Stimulated activated CD4-positive, alpha-beta T cell treated with anti-CD3 and anti-CD28 coated beads, Interleukin-15, amount 100 ng/mL, for 24 hours (primary cell): ENCODE measurements around the gene EHMT1.

Experiments
- DNase-seq: peaks from one replicate; pipeline ENCODE4 v3.0.0-alpha.2; 2020

The EHMT1 gene

DNA sequence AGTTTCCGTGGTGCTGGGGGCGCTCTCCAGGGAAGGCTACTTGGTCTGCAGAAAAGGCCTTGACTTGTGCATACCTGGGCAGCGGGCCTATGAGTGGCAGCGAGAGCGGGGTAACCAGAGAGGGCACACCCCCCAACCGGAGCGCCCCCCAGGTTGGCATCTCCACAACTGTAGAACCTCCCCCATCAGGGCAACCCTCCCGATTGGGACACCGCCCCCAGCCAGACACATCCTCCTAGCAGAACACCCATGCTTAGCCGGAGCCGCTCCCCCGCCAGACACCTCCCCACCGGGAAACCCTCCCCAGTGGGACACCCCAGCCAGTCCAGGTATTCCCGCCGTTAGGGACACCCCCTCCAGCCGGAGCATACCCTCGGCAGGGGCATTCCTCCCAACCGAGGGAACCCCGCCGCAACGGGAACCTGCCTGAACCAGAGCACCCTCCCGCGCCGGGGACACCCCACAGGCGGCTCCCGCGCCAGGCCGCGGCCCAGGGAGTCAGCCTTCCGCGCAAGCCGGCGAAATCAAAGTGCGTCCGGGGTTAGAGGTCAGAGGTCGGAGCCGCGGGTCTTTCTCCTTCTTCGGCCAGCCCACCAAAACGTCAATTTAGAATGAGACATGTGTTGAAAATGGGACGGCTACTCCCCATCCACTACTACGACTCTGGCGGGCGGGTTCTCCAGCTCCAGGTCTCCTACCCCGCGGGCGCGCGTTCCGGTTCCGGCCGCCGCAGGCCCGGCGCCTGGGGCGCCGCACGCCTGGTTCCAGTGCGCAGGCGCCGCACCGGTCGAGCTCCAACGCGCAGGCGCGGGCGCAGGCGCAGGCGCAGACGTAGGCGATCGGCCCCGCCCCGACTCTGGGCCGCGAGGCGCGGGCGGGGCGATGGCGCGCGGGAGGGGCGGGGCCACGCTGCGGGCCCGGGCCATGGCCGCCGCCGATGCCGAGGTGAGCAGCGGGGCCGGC is at the start of gene EHMT1:
EHMT1 (plus strand) TSS at position 901 of the 963 bp plus-strand sequence; CDS start at position 925, 24 bp downstream.
- peak; percentile 89 for DNase-seq

DNA sequence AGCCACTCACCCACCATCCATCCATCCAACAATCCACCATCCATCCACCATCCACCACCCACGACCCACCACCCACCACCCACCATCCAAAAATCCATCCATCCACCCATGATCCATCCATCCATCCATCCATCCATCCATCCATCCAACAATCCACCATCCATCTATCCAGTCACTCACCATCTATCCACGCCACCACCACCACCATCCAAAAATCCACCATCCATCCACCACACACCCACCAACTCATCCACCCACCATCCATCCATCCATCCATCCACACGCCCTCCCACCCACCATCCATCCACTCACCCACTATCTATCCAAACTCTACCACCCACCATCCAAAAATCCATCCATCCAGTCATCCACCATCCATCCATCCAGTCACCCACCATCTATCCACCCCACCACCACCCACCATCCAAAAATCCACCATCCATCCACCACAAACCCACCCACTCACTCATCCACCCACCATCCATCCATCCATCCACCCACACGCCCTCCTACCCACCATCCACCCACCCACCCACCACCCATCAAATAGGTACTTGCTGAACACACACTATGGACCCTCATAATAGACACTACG is 49.1 kb upstream of the EHMT1 start:
- no peak for DNase-seq

DNA sequence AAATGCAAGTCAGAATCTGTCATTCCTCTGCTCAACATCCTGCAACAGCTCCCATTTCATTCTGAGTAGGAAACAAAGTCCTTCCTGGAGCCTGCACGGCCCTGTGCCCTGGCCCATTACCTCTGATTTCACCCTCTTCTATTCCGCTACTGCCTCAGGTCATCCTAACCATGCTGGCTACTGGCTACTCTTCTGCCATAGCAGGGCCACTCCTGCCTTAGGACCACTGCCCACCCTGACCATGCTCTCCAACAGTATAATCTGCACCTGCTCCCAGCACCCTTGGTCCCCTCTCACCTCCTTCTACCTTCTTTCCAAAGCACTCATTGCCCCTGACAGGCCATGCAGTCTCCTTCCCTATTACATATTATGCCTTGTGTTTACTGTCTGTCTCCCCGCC is 48.2 kb upstream of the EHMT1 start:
- no peak for DNase-seq

DNA sequence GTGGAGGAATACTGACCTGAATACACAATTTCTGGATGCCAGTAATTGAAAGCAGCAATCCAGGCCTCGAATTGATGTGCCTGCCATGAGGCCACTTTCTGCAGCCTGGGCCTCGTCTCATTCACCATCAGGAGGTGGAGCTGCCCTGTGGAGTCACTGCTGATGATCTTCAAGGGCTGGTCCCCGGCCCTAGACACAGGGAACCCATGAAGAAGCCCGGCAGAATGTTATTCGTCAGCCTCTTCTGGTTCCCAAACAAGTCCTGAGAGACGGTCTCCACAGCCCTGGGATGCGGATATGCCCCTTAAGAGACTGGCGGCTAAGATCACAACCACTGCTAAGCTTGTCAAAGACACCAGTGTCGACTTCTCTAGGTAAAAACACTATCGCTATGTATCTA is 44.6 kb upstream of the EHMT1 start:
- DNase-seq, result no peak

DNA sequence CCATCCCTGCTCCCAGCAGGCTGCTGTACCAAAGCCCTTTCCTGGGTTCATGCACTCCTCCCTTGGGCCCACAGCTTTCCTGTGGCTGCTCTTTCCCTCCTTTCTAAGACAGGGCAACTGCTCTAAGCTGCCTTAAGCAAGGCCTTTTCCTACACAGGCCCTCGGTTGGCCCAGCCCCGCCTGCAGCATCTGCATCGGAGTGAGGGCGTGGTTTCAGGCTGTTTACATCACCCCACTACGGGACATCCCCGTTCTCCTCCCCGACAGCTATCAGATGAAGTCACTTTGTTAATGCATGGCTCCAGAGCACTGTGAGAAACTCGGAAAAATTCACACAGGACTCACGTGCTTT is 43.5 kb upstream of the EHMT1 start:
- DNase-seq, result no peak

DNA sequence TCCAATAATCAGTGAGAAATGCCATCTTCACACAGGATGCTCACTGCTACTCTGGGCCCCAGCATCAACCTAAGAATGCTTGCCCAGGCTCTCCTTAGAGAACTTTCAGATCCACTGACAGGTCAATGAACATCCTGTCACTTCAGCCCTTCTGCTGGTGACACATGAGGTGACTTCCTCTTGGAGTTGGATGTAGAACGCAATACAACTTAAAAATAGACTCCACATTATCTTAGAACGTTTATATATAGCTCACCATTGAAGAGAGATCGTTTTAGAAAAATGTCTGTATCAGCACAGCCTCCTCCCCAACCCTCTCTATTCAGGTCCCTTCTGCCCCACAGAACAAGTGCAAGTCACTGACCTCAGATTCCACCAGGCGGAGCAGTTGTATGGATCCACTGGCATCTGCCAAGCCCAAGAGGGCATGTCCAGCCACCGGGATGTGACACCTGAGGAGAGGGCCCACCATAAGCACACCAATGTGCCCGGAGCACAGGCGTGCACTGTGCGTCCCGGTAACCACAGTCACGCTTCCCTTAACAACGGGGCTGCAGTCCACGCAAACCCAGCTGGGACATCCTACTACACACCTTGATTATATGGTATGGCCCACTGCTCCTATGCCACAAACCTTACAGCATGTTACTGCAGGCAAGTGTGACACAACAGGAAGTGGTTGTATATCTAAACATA is 42.9 kb upstream of the EHMT1 start:
- no peak for DNase-seq

DNA sequence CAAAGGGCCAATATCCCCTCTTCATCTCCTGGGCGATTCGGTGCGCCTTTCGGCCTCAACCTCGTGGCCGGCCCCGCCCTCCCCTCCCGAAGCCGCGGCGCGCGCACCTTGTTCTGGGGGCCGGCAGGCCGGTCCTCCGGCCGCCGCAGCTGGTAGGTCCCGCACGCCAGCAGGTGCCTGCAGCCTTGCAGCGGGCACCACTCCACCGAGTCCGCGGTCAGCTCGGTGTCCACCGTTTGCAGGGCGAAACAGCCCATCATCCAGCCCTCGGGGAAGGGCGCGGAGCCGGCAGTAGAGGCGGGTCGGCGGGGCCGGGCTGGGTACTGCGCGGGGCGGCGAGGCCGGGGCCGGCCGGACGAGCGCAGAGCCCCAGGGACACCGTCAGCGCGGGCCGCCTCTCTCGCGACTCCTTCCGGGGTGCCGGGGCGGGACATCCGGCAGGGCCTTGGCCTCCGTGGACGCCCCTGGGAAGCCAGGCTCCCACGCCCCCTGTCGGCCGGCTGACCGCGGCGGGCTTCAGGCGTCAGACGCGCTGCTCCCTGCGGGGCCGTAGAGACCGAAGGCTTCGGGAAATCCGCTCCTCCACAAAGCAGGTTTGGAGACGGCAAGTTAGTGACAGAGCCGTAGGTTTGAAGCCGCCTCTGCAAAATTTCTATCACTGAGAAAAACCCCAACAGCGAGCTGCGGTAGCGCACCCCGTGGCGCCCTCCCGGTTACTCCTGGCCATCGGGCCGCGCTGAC is 40.1 kb upstream of the EHMT1 start, which contains the start of gene DPH7:
DPH7 (minus strand) TSS at position 408 of the 741 bp plus-strand sequence; CDS start at position 260, 148 bp downstream.
- DNase-seq, result peak; percentile 98

DNA sequence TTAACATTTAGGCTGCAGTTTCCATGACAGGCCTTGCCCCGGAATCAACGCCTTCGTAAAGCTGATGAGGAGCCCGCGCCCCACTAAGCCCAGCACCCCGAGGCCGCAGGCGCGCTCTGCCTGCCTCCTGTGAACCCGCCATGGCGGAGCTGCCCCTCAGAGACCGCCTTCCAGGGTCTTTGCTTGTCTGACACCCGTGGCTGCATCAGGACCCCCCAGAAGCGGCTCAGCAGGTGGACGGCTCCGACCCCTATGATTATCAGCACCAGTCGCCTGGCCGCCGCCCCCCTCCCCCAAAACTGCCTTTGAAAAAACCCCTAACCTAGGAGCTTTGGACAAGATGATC is 39.6 kb upstream of the EHMT1 start:
- no peak for DNase-seq

DNA sequence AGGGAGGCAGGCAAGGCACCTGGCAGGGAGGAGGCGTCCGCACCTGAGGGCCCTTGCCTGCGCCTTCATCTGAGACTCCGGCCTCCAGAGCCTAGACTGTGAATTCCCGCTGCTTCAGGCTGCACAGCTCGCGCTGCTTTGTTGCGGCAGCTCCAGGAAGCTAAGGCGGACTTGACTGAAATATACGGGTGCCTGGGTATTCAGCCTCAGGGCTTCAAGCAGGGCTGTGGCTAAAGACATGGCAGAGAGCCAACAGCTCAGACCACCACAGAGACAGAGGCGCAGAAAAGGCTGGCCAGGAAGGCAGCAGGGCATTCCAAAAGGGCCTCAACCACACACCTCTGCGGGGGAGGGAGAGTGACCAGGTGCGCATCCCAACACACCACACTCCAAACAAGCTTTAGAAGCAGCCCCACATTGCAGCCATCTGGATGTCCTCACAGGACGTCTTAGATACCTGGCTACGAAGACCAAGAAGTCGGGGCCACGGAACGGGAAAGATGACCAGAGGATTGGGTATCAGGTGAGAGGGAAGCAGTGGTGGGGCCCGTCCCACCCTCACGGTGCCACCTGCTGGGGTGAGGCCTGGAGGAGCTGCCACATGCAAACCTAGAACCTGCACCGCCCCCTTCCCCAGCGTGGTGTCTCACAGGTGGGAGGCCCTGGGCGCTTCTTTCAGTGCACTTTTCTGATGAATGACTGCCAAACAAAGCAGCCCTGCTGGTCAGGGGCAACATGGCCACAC is 38.4 kb upstream of the EHMT1 start:
- DNase-seq, result no peak

DNA sequence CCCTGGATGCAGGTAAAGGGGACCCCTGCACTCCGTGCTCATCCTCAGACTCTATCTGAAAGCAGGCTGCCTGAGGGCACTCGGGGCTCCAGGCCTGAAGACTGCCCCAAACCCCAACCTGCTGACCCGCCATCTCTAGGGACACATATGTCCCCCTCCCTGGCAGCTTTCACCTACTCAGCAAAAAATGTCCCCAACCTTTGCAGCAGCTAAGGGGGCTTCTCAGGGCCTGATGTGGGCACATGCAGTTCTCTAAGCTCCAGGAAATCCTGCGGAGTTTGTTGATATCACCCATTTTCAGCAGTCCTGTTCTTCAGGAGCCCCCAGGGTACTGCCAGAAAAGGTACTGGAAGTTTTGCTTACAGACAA is 37.9 kb upstream of the EHMT1 start:
- DNase-seq, result no peak

DNA sequence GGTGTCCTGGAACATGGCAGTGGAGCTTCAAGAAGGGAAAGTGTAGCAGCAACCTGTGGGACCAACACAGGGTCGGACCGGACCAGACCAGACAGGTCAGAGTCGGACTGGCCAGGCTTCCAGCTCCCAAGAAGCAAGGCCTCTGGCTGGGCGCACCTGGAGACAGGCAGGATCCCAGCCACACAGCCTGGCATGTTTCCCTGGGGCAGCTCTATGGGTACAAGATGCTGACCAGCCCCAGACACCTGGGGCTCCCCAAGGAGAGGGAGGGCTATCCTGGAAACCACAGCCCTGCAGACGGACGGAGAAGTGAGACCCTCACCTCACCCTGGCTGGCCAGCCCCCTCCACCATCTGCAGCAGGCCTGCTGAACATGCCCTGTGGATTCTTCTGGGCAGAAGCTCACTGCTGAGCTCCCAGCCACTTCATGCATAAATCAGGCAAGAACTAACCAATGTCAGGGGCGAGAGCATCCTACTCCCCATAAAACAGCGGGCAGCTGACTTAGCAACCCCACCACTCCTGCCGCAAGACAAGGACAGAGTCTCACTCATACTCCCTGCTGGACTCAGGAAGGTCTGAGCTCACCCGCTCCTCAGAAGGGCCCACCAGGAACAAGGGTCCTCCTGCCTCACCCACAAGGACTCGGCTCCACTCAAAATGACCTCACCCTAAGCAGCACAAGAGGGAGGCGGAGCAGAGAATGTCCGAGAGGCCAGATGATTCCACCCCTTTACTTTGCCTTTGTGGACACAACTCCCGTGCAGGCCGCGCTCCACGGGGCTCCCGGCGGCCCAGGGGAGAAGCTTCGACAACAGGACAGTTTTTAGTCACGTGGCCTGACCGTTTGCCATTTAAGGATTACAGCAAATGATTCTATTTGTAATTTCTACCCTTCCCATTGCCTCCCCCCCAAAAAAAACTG is 37.2 kb upstream of the EHMT1 start:
- no peak for DNase-seq

DNA sequence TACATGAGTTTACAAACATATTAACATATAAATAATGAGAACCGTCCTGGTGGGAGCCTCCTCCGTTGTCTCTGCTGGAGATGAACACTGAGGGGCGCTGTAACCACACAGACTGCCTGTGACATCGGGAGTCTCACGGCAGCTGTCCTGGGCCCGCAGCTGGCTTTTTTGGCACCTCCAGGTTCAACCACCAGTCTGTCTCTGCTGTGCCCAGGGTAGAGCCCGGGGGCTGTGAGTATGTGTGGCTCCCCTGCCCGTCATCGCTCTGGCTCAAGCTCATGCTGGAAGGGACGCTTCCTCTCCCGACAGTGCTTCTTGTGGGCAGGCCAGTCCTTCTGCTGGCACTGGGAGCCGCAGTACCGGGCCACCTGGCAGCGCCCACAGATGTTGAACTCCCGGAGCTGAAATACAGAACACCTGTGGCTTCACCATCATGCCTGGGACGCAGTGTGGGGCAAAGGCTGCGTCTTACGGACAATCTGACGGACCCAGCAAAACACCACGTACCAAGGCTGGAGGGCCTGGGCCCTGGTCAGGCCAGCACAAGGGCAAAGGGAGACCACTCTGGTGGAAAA is 36.4 kb upstream of the EHMT1 start:
- DNase-seq, result peak; percentile 32

DNA sequence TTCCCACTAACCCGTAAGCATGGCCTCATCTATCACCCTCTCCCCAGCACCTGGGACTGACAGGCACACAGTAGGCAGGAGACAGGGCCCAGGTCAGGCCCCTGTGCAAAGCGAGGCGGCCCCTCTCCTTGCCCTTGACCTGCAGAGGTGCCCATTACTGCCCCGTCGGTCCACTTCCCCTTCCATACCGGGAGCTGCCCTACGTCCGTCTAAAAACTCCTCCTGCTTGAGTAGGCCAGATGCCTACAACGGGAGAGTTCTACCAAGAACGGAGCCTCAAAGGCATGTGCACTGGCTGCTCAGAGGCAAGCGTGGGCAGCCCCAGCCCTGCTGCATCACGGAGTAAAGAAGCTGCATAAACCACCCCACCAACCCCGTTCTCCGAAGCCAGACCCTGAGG is 35.5 kb upstream of the EHMT1 start:
- no peak for DNase-seq

DNA sequence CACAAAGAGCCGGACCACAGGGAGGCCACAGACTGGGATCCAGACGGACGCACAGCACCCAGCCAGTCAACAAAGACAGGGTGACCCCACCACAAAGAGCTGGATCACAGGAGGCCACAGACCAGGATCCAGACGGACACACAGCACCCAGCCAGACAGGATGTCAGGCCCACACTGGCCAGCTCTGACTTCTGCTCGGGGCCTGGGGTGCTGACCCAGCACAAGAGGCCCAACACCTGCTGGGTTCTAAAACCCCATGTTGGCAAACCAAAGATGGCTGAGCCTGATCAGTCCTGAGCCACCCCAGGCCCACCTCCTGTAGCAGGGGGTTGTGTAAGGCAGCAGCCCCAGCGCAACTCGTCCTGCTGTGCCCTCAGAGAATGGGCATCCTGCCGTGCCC is 34.8 kb upstream of the EHMT1 start:
- DNase-seq, result no peak

DNA sequence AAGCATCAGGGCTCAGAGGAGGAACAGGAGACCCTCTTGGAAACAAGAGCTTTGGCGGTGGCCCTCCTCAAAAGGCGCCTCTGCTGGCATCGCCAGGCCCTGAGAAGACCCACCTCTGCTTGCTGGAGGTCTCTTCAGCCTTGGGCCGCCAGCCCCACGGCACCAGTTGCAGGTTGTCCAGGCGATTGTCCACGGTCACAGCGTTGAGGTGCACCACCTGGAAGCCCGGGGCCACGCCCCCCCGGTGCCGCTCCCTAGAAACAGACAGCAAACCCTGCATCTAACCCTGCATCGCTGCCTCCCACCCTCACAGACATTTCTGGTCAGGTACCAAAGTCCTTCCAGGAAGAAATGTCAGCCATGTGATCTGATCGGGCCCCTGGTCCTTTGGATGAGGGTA is 32.0 kb upstream of the EHMT1 start:
- no peak for DNase-seq

DNA sequence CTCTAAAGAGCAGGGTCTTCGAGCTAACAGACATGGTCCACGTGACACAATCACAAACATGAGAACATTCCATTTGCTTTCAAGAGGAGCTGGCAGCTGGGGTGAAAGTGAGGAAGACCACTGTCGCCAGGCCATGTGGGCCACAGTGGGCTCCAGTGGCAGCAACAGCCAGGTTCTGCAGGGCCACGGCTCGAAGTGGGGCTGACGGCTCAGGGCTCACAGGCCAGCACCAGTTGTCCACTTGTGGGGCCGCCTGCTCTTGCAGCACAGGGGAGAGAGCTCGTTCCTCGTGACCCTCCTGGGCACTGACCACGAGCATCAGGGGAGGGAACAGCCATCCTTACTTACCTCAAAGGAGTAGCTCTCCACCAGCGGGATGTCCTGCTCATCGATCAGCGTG is 30.5 kb upstream of the EHMT1 start:
- no peak for DNase-seq

DNA sequence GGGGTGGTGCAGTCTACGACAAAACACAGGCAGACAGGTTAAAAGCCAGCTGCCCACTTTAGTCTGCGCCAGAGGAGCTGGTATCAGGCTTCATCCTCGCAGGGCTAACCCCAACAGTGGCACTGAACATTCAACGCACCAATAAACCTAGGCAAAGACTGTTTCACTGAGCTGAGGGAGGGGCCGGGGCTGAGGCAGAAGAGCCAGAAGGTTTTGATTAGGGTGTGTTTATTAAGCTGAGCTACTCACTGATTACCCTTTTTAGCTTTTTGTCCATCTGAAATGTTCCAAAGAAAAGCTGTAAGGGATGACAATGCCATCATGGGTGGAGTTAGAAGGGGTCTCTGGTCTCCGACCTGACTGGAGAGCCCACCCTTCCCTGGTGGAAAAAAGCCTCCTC is 29.9 kb upstream of the EHMT1 start:
- DNase-seq, result no peak

DNA sequence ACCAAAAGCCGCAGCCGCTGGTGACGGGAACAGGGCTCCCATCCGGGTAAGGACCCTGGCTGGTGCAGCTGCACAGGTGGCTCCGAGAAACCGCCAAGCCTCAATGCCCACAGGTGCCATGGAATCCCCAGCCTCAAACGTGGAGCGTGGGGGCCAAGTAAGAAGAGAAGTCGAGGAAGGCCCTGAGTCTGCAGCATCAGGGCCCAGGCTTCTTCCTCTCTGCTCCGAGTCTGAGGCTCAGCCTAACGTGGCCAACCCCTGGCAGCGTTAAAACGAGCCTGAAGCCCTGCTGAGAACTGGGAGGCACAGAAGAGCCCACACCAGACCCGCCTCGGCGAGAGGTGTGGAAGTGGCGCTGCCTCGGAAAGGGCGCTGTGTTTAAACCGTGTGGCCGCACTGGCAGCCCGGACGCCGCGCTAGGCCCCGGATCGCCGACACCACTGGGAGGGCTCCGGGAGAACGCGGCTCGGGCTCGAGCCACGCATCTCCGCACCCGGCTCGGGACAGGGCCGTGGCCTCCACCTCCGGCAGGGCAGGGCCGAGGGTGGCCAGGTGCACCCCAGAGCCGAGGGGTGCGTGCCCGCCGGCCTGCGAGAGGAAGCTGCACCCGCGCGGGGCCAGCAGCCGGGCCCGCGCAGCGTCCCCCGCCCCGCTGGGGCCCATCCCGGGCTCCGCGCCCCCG is 29.2 kb upstream of the EHMT1 start:
- peak; percentile 32 for DNase-seq

DNA sequence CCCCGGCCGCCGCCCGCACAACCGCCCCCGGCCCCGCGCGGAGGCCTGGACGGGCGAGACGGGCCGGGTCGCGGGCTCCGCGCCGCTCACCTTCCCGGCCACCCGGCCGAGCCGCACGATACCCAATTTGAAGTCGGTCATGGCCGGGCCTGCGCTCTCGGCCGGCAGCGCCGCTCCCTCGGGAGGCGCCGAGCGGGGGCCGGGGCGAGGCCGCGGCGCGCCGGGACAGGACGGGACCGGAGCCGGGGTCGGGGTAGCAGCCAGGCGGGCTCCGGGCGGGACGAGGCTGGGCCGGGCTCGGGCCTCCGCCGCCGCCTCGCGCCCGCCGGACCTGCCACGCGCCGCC is 28.7 kb upstream of the EHMT1 start:
- no peak for DNase-seq
